AG04450 (cell line): ENCODE results near the gene LGI2. TPM values are rescaled to one million over a fixed set of nuclear protein-coding genes. Genes with fewer than 3 reads are reported as not detected.

ENCODE experiments used
- CTCF ChIA-PET: fragments of 300-600, 350-600 bp; formaldehyde crosslinking; extraction: SDS; loops from one replicate; lab custom pipeline; 2022; ENCODE audit warnings: antibody characterized with exemption, inconsistent platforms; lab: Charles Lee
- POLR2A ChIA-PET: fragments of 350-600 bp; formaldehyde crosslinking; extraction: SDS; loops from one replicate; lab custom pipeline; 2021; ENCODE audit warnings: antibody characterized with exemption, inconsistent platforms; lab: Yijun Ruan, JAX
- DNase-seq: peaks from one replicate; pipeline ENCODE4 v3.0.0-alpha.2; 2011; ENCODE audit warnings: low read depth, low spot score
- H3K27ac ChIP-seq: one replicate; pipeline ENCODE4 v1.5.1; 2012; ENCODE audit warnings: low read depth, low read length, control low read depth
- H3K27me3 ChIP-seq: one replicate; pipeline ENCODE4 v1.6.0; 2012; ENCODE audit warnings: low read length; ENCODE audit not compliant: control insufficient read depth, insufficient read depth
- H3K4me3 ChIP-seq: 2 replicates; pipeline ENCODE4 v1.5.1; 2011; ENCODE audit warnings: mild to moderate bottlenecking, low read depth, low read length, control low read depth
- H3K9me3 ChIP-seq: 2 replicates; pipeline ENCODE4 v1.5.1; 2012; ENCODE audit warnings: low read length; ENCODE audit not compliant: control insufficient read depth, insufficient read depth
- polyA plus RNA-seq: library from polyadenylated mRNA; depleted of rRNA; stranded (reverse); fragments of >200 nt; gene quantifications from 2 replicates; pipeline ENCODE4 v1.2.3, GENCODE V29; 2011
- TF ChIP-seq, protein P1 (sequence below): IDR thresholded peaks from 2 replicates; pipeline ENCODE4 v1.5.1; 2011; ENCODE audit warnings: low read depth, low read length, control low read depth, inconsistent platforms

The LGI2 gene
- polyA plus RNA-seq, 1 experiment: not detected

DNA sequence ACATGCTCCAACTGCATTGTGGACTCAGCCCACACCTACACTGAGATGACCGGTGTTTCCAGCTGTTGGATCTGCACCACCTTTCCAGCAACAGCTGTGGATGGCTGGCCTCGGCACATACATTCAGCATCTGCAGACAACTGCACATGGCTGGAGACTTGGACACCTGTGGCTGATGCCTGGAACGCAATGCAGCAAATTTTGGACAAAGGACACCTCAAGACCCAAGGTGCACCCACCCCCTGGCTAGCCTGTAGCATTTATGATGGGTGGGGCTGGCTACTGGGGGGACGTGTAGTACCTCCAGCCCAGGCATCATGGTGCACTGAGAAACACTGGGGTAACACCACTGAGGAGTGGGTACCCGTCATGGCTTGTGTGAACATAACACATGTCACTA lies 60.6 kb downstream of the LGI2 start:
- Histone ChIP-seq H3K4me3 (no peak overlapping the region), H3K9me3 (peaks cover 8% of the 10 kb centered on the region), H3K27me3 (peaks cover 2% of the 10 kb centered on the region), H3K27ac (no peak overlapping the region)
- ChIA-PET POLR2A (no interaction called here), CTCF (interaction anchor here (1.6 kb wide), 1 partner anchor 10 kb away, joined by 7 read pairs; no protein-coding TSS in a partner anchor)
- TF ChIP-seq, protein P1, sequence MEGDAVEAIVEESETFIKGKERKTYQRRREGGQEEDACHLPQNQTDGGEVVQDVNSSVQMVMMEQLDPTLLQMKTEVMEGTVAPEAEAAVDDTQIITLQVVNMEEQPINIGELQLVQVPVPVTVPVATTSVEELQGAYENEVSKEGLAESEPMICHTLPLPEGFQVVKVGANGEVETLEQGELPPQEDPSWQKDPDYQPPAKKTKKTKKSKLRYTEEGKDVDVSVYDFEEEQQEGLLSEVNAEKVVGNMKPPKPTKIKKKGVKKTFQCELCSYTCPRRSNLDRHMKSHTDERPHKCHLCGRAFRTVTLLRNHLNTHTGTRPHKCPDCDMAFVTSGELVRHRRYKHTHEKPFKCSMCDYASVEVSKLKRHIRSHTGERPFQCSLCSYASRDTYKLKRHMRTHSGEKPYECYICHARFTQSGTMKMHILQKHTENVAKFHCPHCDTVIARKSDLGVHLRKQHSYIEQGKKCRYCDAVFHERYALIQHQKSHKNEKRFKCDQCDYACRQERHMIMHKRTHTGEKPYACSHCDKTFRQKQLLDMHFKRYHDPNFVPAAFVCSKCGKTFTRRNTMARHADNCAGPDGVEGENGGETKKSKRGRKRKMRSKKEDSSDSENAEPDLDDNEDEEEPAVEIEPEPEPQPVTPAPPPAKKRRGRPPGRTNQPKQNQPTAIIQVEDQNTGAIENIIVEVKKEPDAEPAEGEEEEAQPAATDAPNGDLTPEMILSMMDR: no peak
- DNase-seq: no peak

DNA sequence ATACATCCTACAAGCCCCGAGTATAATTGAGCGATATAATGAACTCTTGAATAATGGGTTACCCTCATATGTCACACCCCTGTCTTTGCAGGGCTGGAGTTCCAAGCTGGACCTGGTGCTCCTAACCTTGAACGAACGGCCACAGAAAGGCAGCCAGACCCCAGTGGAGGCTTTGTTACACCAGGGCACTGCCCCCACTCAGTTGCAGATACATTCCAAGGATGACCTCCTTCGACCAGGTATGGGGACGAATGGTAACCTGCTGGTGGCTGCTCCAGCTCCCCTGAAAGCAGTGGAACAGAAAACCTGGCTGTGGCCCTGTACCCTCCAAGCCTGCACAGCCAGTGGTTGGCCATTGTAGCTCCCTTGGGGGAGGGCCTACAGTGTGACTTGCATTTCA lies 61.3 kb downstream of the LGI2 start:
- peaks cover 2% of the 10 kb centered on the region for H3K27me3 ChIP-seq
- no peak overlapping the region for H3K27ac ChIP-seq
- POLR2A ChIA-PET: no interaction called here
- CTCF ChIA-PET: interaction anchor here (1.6 kb wide), 1 partner anchor 11 kb away, joined by 7 read pairs; no protein-coding TSS in a partner anchor
- no peak overlapping the region for H3K4me3 ChIP-seq
- H3K9me3 ChIP-seq: peaks cover 8% of the 10 kb centered on the region
- no peak for DNase-seq
- TF ChIP-seq, protein P1: no peak

DNA sequence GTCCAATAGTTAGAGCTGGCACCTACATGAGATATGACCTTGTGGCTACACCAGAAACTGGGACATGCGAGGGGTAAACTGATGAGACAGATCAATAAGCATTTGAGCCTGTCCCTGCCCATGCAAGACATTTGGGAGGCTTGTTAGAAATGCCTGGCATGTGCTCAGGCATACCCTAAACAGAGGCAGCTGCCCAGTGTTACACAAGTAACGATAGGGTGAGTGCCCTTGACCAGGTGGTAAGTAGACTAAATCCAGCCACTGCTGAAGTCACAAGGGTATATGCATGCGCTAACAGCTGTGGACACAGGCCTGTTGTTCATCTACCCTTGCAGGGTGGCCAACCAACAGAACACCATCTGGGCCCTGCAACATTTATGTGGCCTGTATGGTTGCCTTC lies 61.8 kb downstream of the LGI2 start:
- Histone ChIP-seq H3K27ac (no peak overlapping the region), H3K9me3 (peaks cover 8% of the 10 kb centered on the region), H3K4me3 (no peak overlapping the region), H3K27me3 (peaks cover 2% of the 10 kb centered on the region)
- ChIA-PET CTCF (interaction anchor here (1.6 kb wide), 1 partner anchor 11 kb away, joined by 7 read pairs; no protein-coding TSS in a partner anchor), POLR2A (no interaction called here)
- DNase-seq: no peak
- TF ChIP-seq, protein P1: no peak

DNA sequence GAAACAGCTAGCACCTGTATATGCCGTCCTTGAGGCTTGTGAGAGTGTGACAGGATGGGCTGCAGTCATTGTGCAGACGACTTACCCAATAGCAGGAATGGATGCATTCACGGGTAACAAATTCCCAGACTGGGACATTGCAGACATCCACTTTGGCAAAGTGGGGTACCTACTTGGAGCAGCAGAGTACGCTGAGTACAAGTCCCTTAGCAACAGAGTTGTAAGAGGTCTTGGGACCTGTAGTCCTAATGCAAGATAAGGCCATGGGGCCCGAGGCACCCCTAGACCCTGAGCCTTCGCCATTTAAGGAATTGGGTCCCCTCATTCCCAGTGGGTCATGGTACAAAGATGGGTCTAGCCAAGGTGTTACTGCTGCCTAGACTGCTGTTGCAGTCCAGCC lies 62.5 kb downstream of the LGI2 start:
- Histone ChIP-seq H3K27ac (no peak overlapping the region), H3K4me3 (no peak overlapping the region), H3K9me3 (peaks cover 8% of the 10 kb centered on the region), H3K27me3 (no peaks in the 10 kb centered on the region)
- POLR2A ChIA-PET: no interaction called here
- DNase-seq: no peak
- TF ChIP-seq, protein P1: no peak
- CTCF ChIA-PET: no interaction called here

DNA sequence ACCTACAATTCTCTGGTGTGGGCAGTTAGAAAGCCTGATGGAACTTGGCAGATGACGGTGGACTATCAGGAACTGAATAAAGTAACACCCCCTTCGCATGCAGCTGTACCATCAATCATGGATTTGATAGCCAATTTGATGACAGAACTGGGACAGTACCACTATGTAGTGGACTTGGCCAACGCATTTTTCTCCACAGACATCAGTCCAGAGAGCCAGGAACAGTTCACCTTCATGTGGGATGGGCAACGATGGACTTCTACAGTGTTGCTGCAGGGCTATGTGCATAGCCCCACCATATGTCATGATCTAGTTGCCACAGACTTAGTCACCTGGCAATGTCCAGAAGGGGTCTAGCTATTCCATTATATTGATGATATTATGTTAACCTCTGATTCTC lies 63.4 kb downstream of the LGI2 start:
- CTCF ChIA-PET: no interaction called here
- Histone ChIP-seq H3K27ac (no peak overlapping the region), H3K4me3 (no peak overlapping the region), H3K9me3 (peaks cover 8% of the 10 kb centered on the region), H3K27me3 (no peaks in the 10 kb centered on the region)
- POLR2A ChIA-PET: no interaction called here
- TF ChIP-seq, protein P1: no peak
- DNase-seq: no peak
